Karpas-422 (cell line): ENCODE measurements around the gene TKFC. TPM values are rescaled to one million over a fixed set of nuclear protein-coding genes. Genes with fewer than 3 reads are reported as not detected.

Experiments
- DNase-seq: peaks from one replicate; pipeline ENCODE4 v3.0.0-alpha.2; 2015
- H2AFZ ChIP-seq: fragments of 200-600 bp; sonication (generic); 2 replicates; pipeline ENCODE4 v1.6.1; 2014; ENCODE audit warnings: antibody characterized with exemption, low read length, mixed read lengths
- H3K27ac ChIP-seq: fragments of 200-600 bp; sonication (generic); 2 replicates; pipeline ENCODE4 v1.5.1; 2014; ENCODE audit warnings: mild to moderate bottlenecking, low read length, moderate library complexity
- H3K27me3 ChIP-seq: fragments of 200-600 bp; sonication (generic); 2 replicates; pipeline ENCODE4 v1.6.1; 2014; ENCODE audit warnings: low read length, mixed read lengths
- H3K36me3 ChIP-seq: fragments of 200-600 bp; sonication (generic); 2 replicates; pipeline ENCODE4 v1.6.1; 2014; ENCODE audit warnings: low read length, mixed read lengths; ENCODE audit not compliant: insufficient read depth
- H3K4me1 ChIP-seq: fragments of 200-600 bp; sonication (generic); 2 replicates; pipeline ENCODE4 v1.6.1; 2014; ENCODE audit warnings: mild to moderate bottlenecking, low read length, mixed read lengths
- H3K4me2 ChIP-seq: fragments of 200-600 bp; sonication (generic); 2 replicates; pipeline ENCODE4 v1.6.1; 2014; ENCODE audit warnings: low read length, low read depth, mild to moderate bottlenecking; ENCODE audit not compliant: poor library complexity, severe bottlenecking
- H3K4me3 ChIP-seq: fragments of 200-600 bp; sonication (generic); 2 replicates; pipeline ENCODE4 v1.5.1; 2014; ENCODE audit warnings: mild to moderate bottlenecking, antibody characterized with exemption, low read length, mixed read lengths
- H3K79me2 ChIP-seq: fragments of 200-600 bp; sonication (generic); 2 replicates; pipeline ENCODE4 v1.6.1; 2014; ENCODE audit warnings: mild to moderate bottlenecking, low read length, mixed read lengths
- H3K9ac ChIP-seq: fragments of 200-600 bp; sonication (generic); 2 replicates; pipeline ENCODE4 v1.6.0; 2014; ENCODE audit warnings: low read length
- H3K9me2 ChIP-seq: fragments of 200-600 bp; sonication (generic), shearing (Covaris generic); replicated peaks from 2 replicates; pipeline ENCODE4 v1.6.0; 2014; ENCODE audit warnings: mild to moderate bottlenecking, low read length, moderate library complexity; ENCODE audit not compliant: insufficient read depth
- H3K9me3 ChIP-seq: fragments of 300-700, 200-600 bp; sonication (generic); 2 replicates; pipeline ENCODE4 v1.6.1; 2014; ENCODE audit warnings: low read length, mixed read lengths
- H4K20me1 ChIP-seq: fragments of 200-600 bp; sonication (generic); 2 replicates; pipeline ENCODE4 v1.6.1; 2014; ENCODE audit warnings: mild to moderate bottlenecking, antibody characterized with exemption, low read length, low read depth; ENCODE audit not compliant: insufficient read depth
- total RNA-seq: library from RNA; depleted of rRNA; stranded (reverse); fragments of >200 nt; shearing (Covaris generic); gene quantifications from 2 replicates; pipeline ENCODE4 v1.2.3, GENCODE V29; 2014; ENCODE audit warnings: low replicate concordance

The TKFC gene
- total RNA-seq, 1 experiment from 2014 or later = 72.6 TPM

DNA sequence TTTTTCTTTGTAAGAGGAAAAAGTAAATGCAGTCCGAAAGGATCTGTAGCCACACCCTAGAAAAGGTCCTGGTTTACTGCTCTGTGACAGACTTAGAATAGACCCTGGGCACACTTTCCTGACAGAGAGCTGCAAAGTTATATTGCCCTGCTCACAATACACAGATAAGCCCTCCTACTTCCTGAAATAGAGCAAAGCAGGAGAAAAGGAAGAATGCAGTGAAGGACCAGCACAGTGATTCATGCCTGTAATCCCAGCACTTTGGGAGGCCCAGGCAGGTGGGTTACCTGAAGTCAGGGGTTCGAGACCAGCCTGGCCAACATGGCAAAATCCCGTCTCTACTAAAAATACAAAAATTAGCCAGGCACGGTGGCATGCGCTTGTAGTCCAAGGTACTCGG is 26.5 kb downstream of the TKFC start:
- Histone ChIP-seq H3K9ac (peak overlapping the region; percentile 96), H3K36me3 (peaks cover 12% of the 10 kb centered on the region), H3K4me1 (peaks cover 53% of the 10 kb centered on the region), H3K4me2 (peak overlapping the region; percentile 94), H3K79me2 (peaks cover 33% of the 10 kb centered on the region), H3K9me2 (no peaks in the 10 kb centered on the region), H3K27me3 (no peaks in the 10 kb centered on the region), H3K27ac (peak overlapping the region; percentile 94), H4K20me1 (0 out of 2 replicates have a peak, but pooled peaks cover 5% of the 10 kb centered on the region), H2AFZ (no peak overlapping the region), H3K4me3 (peak overlapping the region; percentile 87; the same call in 1 of the 2 replicates), H3K9me3 (no peaks in the 10 kb centered on the region)
- no peak for DNase-seq

DNA sequence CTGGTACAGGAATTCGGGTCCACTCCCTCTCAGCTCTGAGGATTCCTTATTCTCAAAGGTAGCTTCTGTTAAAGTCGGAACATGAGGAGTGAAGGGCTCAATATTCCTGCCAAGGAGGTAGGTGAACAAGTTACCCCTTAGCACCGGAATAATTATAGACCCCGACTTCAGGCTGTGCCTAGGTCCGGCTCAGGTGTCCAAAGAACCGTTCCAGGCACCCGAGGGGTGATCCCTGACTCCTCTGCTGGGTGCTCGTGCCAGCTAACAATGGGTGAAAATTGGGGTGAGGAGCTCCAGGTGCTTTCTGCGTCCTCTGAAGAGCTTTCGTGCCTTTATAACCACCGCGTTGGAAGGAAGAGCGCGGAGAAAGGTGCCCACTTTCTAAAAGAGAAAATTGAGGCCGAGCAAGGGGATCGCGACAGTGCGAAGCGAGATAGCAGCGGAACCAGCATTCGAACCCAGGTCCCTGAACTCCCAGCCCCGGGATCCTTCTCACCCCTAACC is 28.3 kb downstream of the TKFC start:
- no peaks in the 10 kb centered on the region for H3K27me3 ChIP-seq
- H3K4me1 ChIP-seq = peaks cover 45% of the 10 kb centered on the region
- no peak overlapping the region for H2AFZ ChIP-seq
- H3K9ac ChIP-seq = peak overlapping the region; percentile 96
- peak overlapping the region; percentile 94 for H3K27ac ChIP-seq
- peak overlapping the region; percentile 94 for H3K4me2 ChIP-seq
- no peaks in the 10 kb centered on the region for H3K9me3 ChIP-seq
- H3K36me3 ChIP-seq = peaks cover 14% of the 10 kb centered on the region
- no peaks in the 10 kb centered on the region for H3K9me2 ChIP-seq
- H3K4me3 ChIP-seq = peak overlapping the region; percentile 87
- peaks cover 37% of the 10 kb centered on the region for H3K79me2 ChIP-seq
- no peak for DNase-seq
- 0 out of 2 replicates have a peak, but pooled peaks cover 5% of the 10 kb centered on the region for H4K20me1 ChIP-seq

DNA sequence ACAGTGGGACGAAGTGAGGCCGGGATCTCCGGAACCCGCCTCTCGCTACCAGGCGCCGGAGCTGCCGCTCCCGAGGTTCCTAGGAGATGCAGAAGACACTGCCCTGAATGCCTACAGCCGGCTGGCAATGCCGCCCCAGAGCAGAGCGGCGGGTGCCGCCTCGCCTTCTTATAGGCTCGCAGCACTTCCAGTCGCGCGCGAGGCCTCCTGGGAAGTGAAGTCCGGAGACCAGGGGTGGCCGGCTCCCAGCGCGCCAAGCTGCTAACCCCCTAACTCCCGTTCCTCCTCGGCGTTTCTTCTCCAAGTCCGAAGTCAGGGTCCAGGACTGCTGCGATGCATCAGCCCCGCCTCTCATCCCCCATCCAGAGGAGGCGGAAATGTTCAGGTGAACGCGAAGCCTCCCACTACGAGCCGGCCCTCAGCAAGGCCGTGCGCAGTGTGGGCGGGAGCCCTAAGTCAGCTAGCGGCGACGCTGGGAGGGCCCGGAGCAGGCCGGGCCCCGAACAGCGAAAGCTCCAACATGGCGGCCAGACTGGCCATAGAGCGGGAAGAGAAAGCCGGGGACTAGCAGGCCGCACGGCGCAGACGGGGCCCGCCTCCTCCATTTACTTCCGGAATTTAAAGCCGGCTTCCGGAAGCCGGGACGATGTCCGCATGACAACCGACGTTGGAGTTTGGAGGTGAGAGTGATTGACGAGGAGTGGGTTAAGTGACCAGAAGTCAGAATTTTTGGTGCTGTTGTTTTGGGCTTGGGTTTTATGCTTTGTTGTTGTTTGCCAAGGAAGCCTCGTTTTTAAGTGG is 28.9 kb downstream of the TKFC start, which contains the start of the genes CYB561A3 and TMEM138:
CYB561A3 (minus strand) TSS at position 142 of the 801 bp plus-strand sequence. CDS start 5,169 bp downstream, outside the sequence.
TMEM138 (plus strand) TSS at position 634 of the 801 bp plus-strand sequence. CDS start 2,017 bp downstream, outside the sequence.
- Histone ChIP-seq H4K20me1 (0 out of 2 replicates have a peak, but pooled peaks cover 5% of the 10 kb centered on the region), H3K9ac (peak within 1 kb of the TSS; percentile 96), H3K36me3 (peaks cover 19% of the 10 kb centered on the region), H3K9me2 (no peaks in the 10 kb centered on the region), H3K4me1 (peaks cover 39% of the 10 kb centered on the region), H3K4me2 (peak within 1 kb of the TSS; percentile 94), H3K27ac (peak within 1 kb of the TSS; percentile 94), H3K79me2 (peaks cover 37% of the 10 kb centered on the region), H3K4me3 (peak within 1 kb of the TSS; percentile 87), H2AFZ (peak within 1 kb of the TSS; percentile 93; the same call in 1 of the 2 replicates), H3K9me3 (no peaks in the 10 kb centered on the region), H3K27me3 (no peaks in the 10 kb centered on the region)
- DNase-seq = peak; percentile 98

DNA sequence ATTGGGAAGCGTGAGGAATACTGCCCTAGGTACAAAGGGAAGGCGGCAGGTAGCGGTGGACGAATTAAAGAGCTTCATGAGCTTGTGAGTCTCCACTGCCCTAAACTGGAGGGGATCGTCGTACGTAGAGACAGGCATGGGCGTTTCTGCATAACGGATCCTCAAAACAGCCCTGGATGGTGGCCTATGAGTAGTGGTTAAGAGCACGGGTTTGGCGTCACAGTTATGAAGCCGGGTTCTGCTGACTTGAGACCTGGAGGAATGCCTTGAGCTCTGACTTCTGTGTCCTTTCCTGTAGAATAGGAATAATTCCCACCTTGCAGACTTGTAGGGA is 29.5 kb downstream of the TKFC start:
- H3K36me3 ChIP-seq = peaks cover 24% of the 10 kb centered on the region
- H3K9me2 ChIP-seq = no peaks in the 10 kb centered on the region
- H3K4me1 ChIP-seq = peaks cover 33% of the 10 kb centered on the region
- no peak overlapping the region for H2AFZ ChIP-seq
- peak; percentile 75 for DNase-seq
- peak overlapping the region; percentile 96 for H3K9ac ChIP-seq
- H4K20me1 ChIP-seq = 0 out of 2 replicates have a peak, but pooled peaks cover 5% of the 10 kb centered on the region
- peak overlapping the region; percentile 87 for H3K4me3 ChIP-seq
- peaks cover 37% of the 10 kb centered on the region for H3K79me2 ChIP-seq
- H3K27me3 ChIP-seq = no peaks in the 10 kb centered on the region
- H3K4me2 ChIP-seq = peak overlapping the region; percentile 94
- H3K27ac ChIP-seq = peak overlapping the region; percentile 94
- no peaks in the 10 kb centered on the region for H3K9me3 ChIP-seq

DNA sequence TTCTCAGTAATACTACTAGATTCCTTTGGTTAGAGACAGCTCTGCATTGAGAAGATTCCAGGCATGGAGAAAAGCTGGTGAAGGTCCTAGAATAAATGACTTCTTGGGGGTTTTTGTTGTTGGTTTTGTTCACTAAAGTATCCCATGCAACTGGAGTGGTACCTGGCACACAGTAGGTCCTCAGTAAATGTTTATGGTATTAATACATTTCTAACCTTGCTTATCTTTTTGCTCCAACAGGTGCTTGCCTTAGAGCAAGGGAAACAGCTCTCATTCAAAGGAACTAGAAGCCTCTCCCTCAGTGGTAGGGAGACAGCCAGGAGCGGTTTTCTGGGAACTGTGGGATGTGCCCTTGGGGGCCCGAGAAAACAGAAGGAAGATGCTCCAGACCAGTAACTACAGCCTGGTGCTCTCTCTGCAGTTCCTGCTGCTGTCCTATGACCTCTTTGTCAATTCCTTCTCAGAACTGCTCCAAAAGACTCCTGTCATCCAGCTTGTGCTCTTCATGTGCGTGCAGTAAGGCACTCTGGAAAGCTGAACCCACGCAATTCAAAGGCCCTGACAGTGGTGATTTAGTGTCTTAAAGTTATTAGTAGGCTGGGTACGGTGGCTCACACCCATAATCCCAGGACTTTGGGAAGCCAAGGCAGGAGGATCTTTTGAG is 31.1 kb downstream of the TKFC start:
- Histone ChIP-seq H2AFZ (no peak overlapping the region), H3K4me1 (peaks cover 27% of the 10 kb centered on the region), H3K27me3 (no peaks in the 10 kb centered on the region), H3K36me3 (peaks cover 38% of the 10 kb centered on the region), H3K9me2 (no peaks in the 10 kb centered on the region), H3K27ac (no peak overlapping the region), H3K9ac (no peak overlapping the region), H3K9me3 (no peaks in the 10 kb centered on the region), H3K4me3 (peak overlapping the region; percentile 87; the same call in 1 of the 2 replicates), H3K79me2 (peaks cover 37% of the 10 kb centered on the region), H3K4me2 (peak overlapping the region; percentile 94), H4K20me1 (0 out of 2 replicates have a peak, but pooled peaks cover 5% of the 10 kb centered on the region)
- no peak for DNase-seq

DNA sequence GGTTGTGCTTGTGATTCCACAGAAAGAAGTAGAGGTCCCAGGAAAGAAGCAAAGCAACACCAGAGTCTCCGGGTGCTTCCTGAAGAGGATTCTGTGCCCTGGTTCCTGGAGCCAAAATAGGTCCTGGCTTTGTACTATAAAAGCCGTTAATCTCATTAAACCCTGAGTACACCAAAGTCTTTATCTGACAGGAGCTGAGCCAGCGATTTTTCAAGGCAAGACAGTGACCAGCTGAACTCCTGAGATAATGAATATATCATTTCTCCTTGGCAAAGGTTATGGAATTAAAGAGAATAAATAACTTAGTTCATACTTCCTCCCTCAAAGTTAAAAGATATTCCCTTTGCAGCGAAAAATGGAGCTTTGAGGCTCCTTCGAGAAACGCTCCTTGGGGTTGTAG is 34.4 kb downstream of the TKFC start:
- Histone ChIP-seq H2AFZ (no peak overlapping the region), H3K79me2 (peaks cover 25% of the 10 kb centered on the region), H3K4me2 (no peak overlapping the region), H3K9me2 (no peaks in the 10 kb centered on the region), H3K27me3 (no peaks in the 10 kb centered on the region), H4K20me1 (0 out of 2 replicates have a peak, but pooled peaks cover 5% of the 10 kb centered on the region), H3K4me1 (peaks cover 9% of the 10 kb centered on the region), H3K9ac (no peak overlapping the region), H3K27ac (no peak overlapping the region), H3K36me3 (peaks cover 48% of the 10 kb centered on the region), H3K9me3 (no peaks in the 10 kb centered on the region), H3K4me3 (no peak overlapping the region)
- DNase-seq = no peak

DNA sequence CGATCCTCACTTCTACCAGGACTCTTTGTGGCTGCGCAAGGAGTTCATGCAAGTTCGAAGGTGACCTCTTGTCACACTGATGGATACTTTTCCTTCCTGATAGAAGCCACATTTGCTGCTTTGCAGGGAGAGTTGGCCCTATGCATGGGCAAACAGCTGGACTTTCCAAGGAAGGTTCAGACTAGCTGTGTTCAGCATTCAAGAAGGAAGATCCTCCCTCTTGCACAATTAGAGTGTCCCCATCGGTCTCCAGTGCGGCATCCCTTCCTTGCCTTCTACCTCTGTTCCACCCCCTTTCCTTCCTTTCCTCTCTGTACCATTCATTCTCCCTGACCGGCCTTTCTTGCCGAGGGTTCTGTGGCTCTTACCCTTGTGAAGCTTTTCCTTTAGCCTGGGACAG is 35.6 kb downstream of the TKFC start:
- Histone ChIP-seq H2AFZ (no peak overlapping the region), H3K9me3 (no peaks in the 10 kb centered on the region), H3K27ac (no peak overlapping the region), H3K4me3 (no peak overlapping the region), H3K79me2 (peaks cover 12% of the 10 kb centered on the region), H3K9ac (no peak overlapping the region), H3K4me2 (no peak overlapping the region), H4K20me1 (0 out of 2 replicates have a peak, but pooled peaks cover 4% of the 10 kb centered on the region), H3K9me2 (no peaks in the 10 kb centered on the region), H3K4me1 (peaks cover 2% of the 10 kb centered on the region), H3K36me3 (peaks cover 49% of the 10 kb centered on the region), H3K27me3 (no peaks in the 10 kb centered on the region)
- no peak for DNase-seq
